Hepatocyte (in vitro differentiated cells): Measurements from ENCODE around the gene TRIM29. TPM values are rescaled to one million over a fixed set of nuclear protein-coding genes. Genes with fewer than 3 reads are reported as not detected.

ENCODE experiments used
- DNase-seq: peaks from one replicate; pipeline ENCODE4 v3.0.0-alpha.2; 2016; ENCODE audit warnings: low spot score
- H2AFZ ChIP-seq: fragments of 200-600 bp; sonication (generic); 2 replicates; pipeline ENCODE4 v1.6.0; 2016; ENCODE audit warnings: antibody characterized with exemption, mild to moderate bottlenecking
- H3K27ac ChIP-seq: fragments of 200-600 bp; sonication (generic); 2 replicates; pipeline ENCODE4 v1.5.1; 2016; ENCODE audit warnings: mild to moderate bottlenecking
- H3K27me3 ChIP-seq: fragments of 200-600 bp; sonication (generic); 2 replicates; pipeline ENCODE4 v1.6.1; 2016
- H3K36me3 ChIP-seq: fragments of 200-600 bp; sonication (generic); replicated peaks from 2 replicates; pipeline ENCODE4 v1.5.1; 2016; ENCODE audit warnings: low read depth; ENCODE audit not compliant: insufficient read depth
- H3K4me1 ChIP-seq: fragments of 200-600 bp; sonication (generic); 2 replicates; pipeline ENCODE4 v1.5.1; 2016; ENCODE audit warnings: mild to moderate bottlenecking, moderate library complexity; ENCODE audit not compliant: insufficient read depth
- H3K4me2 ChIP-seq: fragments of 200-600 bp; sonication (generic); 2 replicates; pipeline ENCODE4 v1.6.0; 2016
- H3K4me3 ChIP-seq: fragments of 200-600 bp; sonication (generic); 2 replicates; pipeline ENCODE4 v1.5.1; 2016; ENCODE audit warnings: mild to moderate bottlenecking
- H3K79me2 ChIP-seq: fragments of 200-600 bp; sonication (generic); 2 replicates; pipeline ENCODE4 v1.6.0; 2017; ENCODE audit warnings: mild to moderate bottlenecking
- H3K9me2 ChIP-seq: fragments of 200-600 bp; sonication (generic); replicated peaks from 2 replicates; pipeline ENCODE4 v1.6.0; 2017; ENCODE audit warnings: mild to moderate bottlenecking; ENCODE audit not compliant: insufficient read depth
- H3K9me3 ChIP-seq: fragments of 200-600 bp; sonication (generic); 2 replicates; pipeline ENCODE4 v1.5.1; 2016; ENCODE audit warnings: low read depth, mild to moderate bottlenecking
- H4K20me1 ChIP-seq: fragments of 200-600 bp; sonication (generic); 2 replicates; pipeline ENCODE4 v1.6.0; 2016; ENCODE audit warnings: mild to moderate bottlenecking; ENCODE audit not compliant: insufficient read depth, poor library complexity, severe bottlenecking
- EZH2 ChIP-seq: fragments of 200-600 bp; sonication (generic); IDR thresholded peaks from 2 replicates; pipeline ENCODE4 v1.6.1; 2016; ENCODE audit warnings: antibody characterized with exemption, mild to moderate bottlenecking, borderline replicate concordance
- EZH2phosphoT487 ChIP-seq: fragments of 200-600 bp; sonication (generic); IDR thresholded peaks from one replicate; pipeline ENCODE4 v1.6.1; 2018; ENCODE audit warnings: antibody characterized with exemption, mild to moderate bottlenecking, low read depth, moderate library complexity; ENCODE audit not compliant: unreplicated experiment, severe bottlenecking
- WGBS: methylation state at CpG from one replicate; pipeline ENCODE4 v1.1.6; 2016; ENCODE audit warnings: low lambda C conversion rate; ENCODE audit errors: missing lambda C conversion rate; 5-methylcytosine and 5-hydroxymethylcytosine counted together
- polyA plus RNA-seq: library from polyadenylated mRNA; unstranded; fragments of >200 nt; fragmentation: Nextera tagmentation; extraction: Ambion mirVana; gene quantifications from 2 replicates; pipeline ENCODE4 v1.2.1, GENCODE V29; 2016
- total RNA-seq: library from RNA; depleted of rRNA; stranded (reverse); fragments of >200 nt; gene quantifications from 2 replicates; pipeline ENCODE4 v1.2.3, GENCODE V29; 2014
- TF ChIP-seq, protein P1 (sequence below): fragments of 200-600 bp; sonication (generic); IDR thresholded peaks from 2 replicates; pipeline ENCODE4 v1.5.1; 2016; ENCODE audit warnings: antibody characterized with exemption, mild to moderate bottlenecking; ENCODE audit not compliant: poor library complexity

Gene TRIM29
- total and polyA plus RNA-seq, 2 experiments from 2014 or later, result 7.7 to 8.5 TPM

DNA sequence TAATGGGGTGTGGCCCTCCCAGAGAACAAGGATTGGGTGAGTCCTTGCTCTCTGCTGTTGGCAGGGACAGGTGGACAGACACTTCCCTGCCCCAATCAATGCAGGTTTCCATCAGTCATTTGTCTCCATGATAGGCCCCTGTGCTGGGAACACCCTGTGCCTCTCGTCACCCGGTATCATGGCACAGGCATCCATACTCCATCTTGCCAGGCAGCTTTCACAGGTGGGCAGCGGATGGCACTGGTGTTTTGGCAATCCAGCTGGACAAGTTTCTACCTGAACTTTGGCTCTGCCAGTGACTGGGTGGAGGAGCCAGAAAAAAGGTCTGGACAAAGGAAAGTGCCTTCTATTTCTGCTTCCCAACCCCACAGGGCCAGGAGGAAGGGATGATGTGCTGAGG, 47.5 kb downstream of the TRIM29 start:
- Histone ChIP-seq H4K20me1 (no peaks in the 10 kb centered on the region), H3K36me3 (no peaks in the 10 kb centered on the region), H3K4me2 (no peak overlapping the region), H3K9me3 (no peaks in the 10 kb centered on the region), H3K9me2 (no peaks in the 10 kb centered on the region), H3K27me3 (no peaks in the 10 kb centered on the region), H3K4me1 (peaks cover 6% of the 10 kb centered on the region), H3K27ac (no peak overlapping the region), H3K79me2 (no peaks in the 10 kb centered on the region), H3K4me3 (no peak overlapping the region), H2AFZ (no peak overlapping the region)
- no peak for DNase-seq
- TF ChIP-seq, protein P1, sequence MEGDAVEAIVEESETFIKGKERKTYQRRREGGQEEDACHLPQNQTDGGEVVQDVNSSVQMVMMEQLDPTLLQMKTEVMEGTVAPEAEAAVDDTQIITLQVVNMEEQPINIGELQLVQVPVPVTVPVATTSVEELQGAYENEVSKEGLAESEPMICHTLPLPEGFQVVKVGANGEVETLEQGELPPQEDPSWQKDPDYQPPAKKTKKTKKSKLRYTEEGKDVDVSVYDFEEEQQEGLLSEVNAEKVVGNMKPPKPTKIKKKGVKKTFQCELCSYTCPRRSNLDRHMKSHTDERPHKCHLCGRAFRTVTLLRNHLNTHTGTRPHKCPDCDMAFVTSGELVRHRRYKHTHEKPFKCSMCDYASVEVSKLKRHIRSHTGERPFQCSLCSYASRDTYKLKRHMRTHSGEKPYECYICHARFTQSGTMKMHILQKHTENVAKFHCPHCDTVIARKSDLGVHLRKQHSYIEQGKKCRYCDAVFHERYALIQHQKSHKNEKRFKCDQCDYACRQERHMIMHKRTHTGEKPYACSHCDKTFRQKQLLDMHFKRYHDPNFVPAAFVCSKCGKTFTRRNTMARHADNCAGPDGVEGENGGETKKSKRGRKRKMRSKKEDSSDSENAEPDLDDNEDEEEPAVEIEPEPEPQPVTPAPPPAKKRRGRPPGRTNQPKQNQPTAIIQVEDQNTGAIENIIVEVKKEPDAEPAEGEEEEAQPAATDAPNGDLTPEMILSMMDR, result no peak
- TF ChIP-seq EZH2phosphoT487 (no peak), EZH2 (no peak)
- WGBS, result 98% methylated on average over 3 of the region's 3 CpGs

DNA sequence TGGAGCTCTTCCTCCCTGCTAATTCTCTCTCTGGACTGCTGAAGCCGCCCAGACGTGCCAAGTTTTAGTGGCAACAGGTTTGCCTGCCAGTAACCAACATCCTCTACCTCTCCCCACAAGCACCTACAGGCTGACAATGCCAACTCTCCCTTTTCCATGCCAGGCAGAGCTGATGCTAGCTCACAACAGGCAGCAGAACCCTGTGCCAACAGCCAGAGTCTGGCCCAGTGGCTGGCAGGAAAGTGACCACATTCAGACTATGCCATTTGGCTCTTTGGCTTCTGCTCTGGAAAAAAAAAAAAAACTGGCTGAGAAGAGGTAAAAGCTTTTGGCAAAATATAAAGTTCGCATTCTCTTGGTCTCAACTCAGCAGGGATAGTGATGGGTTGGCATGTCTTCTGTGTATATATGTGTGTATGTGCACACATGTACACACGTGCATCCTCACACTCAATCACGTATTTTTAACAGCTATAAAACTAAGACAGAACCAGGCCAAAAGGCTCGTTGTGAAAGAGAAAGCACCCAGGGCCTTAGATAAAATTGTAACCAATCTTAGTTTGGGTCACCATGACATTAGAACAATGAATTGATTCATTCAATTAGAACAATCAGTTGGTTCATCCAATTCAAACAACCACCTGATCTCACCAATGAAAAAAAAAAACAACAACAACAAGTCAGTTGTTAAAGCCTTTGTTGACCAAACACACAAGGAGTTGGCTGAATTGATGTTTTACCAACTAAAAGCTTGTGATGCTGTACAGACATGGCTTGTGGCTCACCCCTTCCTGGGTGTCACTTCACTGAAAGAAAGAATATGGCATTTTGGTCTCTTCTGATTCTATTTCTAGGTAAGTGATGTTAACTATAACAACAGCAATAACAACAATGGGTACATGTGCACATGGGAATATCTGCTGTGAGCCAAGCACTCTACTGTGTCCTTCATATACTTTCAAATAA, 48.6 kb downstream of the TRIM29 start:
- Histone ChIP-seq H3K36me3 (no peaks in the 10 kb centered on the region), H3K9me3 (no peaks in the 10 kb centered on the region), H2AFZ (no peak overlapping the region), H3K27ac (no peak overlapping the region), H3K4me2 (no peak overlapping the region), H3K27me3 (no peaks in the 10 kb centered on the region), H3K4me3 (no peak overlapping the region), H3K4me1 (peaks cover 6% of the 10 kb centered on the region), H3K79me2 (no peaks in the 10 kb centered on the region), H4K20me1 (no peaks in the 10 kb centered on the region), H3K9me2 (no peaks in the 10 kb centered on the region)
- DNase-seq, result no peak
- TF ChIP-seq, protein P1, result no peak
- TF ChIP-seq EZH2phosphoT487, result no peak
- TF ChIP-seq EZH2, result no peak
- 87% methylated on average over 6 of the region's 6 CpGs for WGBS

GRCh38 chr11:120088056-120088455, 49.9 kb downstream of the TRIM29 start:
- H3K4me3 ChIP-seq, result no peak overlapping the region
- no peak overlapping the region for H3K27ac ChIP-seq
- H3K36me3 ChIP-seq, result no peaks in the 10 kb centered on the region
- H3K9me3 ChIP-seq, result no peaks in the 10 kb centered on the region
- no peaks in the 10 kb centered on the region for H3K27me3 ChIP-seq
- H4K20me1 ChIP-seq, result no peaks in the 10 kb centered on the region
- WGBS, result 84% methylated on average over 2 of the region's 2 CpGs
- peaks cover 6% of the 10 kb centered on the region for H3K4me1 ChIP-seq
- H2AFZ ChIP-seq, result no peak overlapping the region
- H3K9me2 ChIP-seq, result no peaks in the 10 kb centered on the region
- no peak for TF ChIP-seq EZH2
- TF ChIP-seq, protein P1, result no peak
- TF ChIP-seq EZH2phosphoT487, result no peak
- no peak for DNase-seq
- H3K79me2 ChIP-seq, result no peaks in the 10 kb centered on the region
- H3K4me2 ChIP-seq, result no peak overlapping the region
